ENCODE measurements around the gene C2CD2L. TPM values are rescaled to one million over a fixed set of nuclear protein-coding genes. Genes with fewer than 3 reads are reported as not detected.

The C2CD2L gene
- total and polyA plus RNA-seq, 2 of the 13 experiments (the other 11 are each of a cell fraction or from before 2014, with no cell fraction given): 3.7 to 5.5 TPM

DNA sequence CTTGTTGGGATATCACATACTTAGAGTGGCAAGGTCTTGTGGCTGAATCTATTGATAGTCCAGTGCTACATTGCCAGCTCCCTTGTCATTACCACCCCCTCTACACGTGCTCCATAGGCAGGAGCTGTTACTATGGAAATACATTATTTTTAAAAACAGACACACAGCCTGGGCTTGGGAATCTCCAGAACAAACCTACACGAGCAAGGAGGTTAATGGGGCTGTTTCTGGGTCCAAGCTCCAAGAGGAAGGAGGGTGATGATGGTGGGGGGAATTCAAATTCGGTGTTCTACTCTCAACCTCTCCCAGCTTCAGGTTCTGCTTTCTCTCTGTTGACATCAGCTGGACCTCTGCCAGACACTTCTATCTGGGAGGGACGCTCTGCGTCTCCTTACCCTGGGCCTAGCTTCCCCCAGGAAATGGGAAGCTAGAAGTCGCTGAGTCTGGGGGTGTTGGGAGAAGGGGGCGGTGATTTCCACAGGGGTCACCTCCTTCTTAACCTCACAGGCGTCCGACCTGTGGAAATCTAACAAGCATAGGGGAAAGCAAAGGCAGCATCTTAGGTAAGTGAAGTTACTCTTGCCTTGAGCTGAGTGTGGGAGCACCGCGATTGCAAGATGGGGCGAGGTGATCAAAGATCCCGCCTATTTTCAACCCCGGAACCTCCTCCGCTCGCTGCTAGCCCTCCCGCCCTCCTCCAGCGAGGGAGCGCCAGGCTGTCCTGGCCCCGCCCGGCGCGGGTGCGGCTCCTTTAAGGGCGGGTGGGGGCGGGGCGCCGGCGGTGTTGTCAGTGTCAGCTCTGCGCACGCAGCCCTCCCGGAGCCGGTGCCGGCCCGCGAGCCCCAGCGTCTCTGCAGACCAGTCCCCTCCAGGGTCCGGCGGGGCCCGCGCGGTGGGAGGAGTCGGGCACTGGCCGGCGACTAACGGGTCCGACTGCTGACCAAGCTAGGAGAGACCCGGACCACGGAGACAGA is at the start of gene C2CD2L (continued):
- TF ChIP-seq CEBPB (IDR thresholded peaks at IDR 0.05; ENCODE audit: borderline replicate concordance, low read depth, low read length) (no peak), SALL1 (CRISPR knock-in tag; IDR thresholded peaks at IDR 0.05) (peak; percentile 51; the same call in 1 of the 2 replicates), ZC3H13 (CRISPR knock-in tag; IDR thresholded peaks at IDR 0.05) (peak; percentile 42; the same call in 1 of the 2 replicates), CC2D1A (CRISPR knock-in tag; IDR thresholded peaks at IDR 0.05) (no peak), RXRB (CRISPR knock-in tag; IDR thresholded peaks at IDR 0.05; ENCODE audit: borderline replicate concordance) (no peak), RFX1 (IDR thresholded peaks at IDR 0.05) (peak; percentile 17; the same call in 1 of the 2 replicates), ZNF34 (CRISPR knock-in tag; IDR thresholded peaks at IDR 0.05; ENCODE audit: borderline replicate concordance) (no peak), BCL6 (CRISPR knock-in tag; IDR thresholded peaks at IDR 0.05) (no peak), ZNF773 (CRISPR knock-in tag; IDR thresholded peaks at IDR 0.05; ENCODE audit: borderline replicate concordance) (no peak), NFKB2 (CRISPR knock-in tag; IDR thresholded peaks at IDR 0.05; ENCODE audit: borderline replicate concordance) (peak; percentile 27; the same call in 1 of the 2 replicates), PATZ1 (CRISPR knock-in tag; IDR thresholded peaks at IDR 0.05) (peak; percentile 72), HBP1 (CRISPR knock-in tag; IDR thresholded peaks at IDR 0.05; ENCODE audit: low read depth) (0 out of 2 replicates have a peak, but pooled peaks have one; percentile 44), HDAC2 (CRISPR knock-in tag; IDR thresholded peaks at IDR 0.05) (0 out of 2 replicates have a peak, but pooled peaks have one; percentile 19), ZNF709 (CRISPR knock-in tag; IDR thresholded peaks at IDR 0.05) (no peak), HHEX (CRISPR knock-in tag; IDR thresholded peaks at IDR 0.05) (no peak), BORCS8-MEF2B (CRISPR knock-in tag; IDR thresholded peaks at IDR 0.05) (peak; percentile 35; the same call in 1 of the 2 replicates), RXRA (CRISPR knock-in tag; IDR thresholded peaks at IDR 0.05) (0 out of 2 replicates have a peak, but pooled peaks have one; percentile 24), REXO4 (CRISPR knock-in tag; IDR thresholded peaks at IDR 0.05; ENCODE audit: borderline replicate concordance) (no peak), PHF21A (CRISPR knock-in tag; IDR thresholded peaks at IDR 0.05) (no peak)
- TF ChIP-seq, protein P1, sequence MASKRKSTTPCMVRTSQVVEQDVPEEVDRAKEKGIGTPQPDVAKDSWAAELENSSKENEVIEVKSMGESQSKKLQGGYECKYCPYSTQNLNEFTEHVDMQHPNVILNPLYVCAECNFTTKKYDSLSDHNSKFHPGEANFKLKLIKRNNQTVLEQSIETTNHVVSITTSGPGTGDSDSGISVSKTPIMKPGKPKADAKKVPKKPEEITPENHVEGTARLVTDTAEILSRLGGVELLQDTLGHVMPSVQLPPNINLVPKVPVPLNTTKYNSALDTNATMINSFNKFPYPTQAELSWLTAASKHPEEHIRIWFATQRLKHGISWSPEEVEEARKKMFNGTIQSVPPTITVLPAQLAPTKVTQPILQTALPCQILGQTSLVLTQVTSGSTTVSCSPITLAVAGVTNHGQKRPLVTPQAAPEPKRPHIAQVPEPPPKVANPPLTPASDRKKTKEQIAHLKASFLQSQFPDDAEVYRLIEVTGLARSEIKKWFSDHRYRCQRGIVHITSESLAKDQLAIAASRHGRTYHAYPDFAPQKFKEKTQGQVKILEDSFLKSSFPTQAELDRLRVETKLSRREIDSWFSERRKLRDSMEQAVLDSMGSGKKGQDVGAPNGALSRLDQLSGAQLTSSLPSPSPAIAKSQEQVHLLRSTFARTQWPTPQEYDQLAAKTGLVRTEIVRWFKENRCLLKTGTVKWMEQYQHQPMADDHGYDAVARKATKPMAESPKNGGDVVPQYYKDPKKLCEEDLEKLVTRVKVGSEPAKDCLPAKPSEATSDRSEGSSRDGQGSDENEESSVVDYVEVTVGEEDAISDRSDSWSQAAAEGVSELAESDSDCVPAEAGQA (IDR thresholded peaks at IDR 0.05; ENCODE audit: low read depth): 0 out of 2 replicates have a peak, but pooled peaks have one; percentile 14
- TF ChIP-seq, protein P1 (CRISPR knock-in tag; IDR thresholded peaks at IDR 0.05; ENCODE audit: borderline replicate concordance): no peak

Data from HepG2 (cell line).